ENCODE data around the gene SLIRP.
"Not testable (repeated sequence)": the region's sequence is repeated elsewhere in the genome, so short reads cannot be mapped to it uniquely, and the experiment has no call there.

SLIRP gene

DNA sequence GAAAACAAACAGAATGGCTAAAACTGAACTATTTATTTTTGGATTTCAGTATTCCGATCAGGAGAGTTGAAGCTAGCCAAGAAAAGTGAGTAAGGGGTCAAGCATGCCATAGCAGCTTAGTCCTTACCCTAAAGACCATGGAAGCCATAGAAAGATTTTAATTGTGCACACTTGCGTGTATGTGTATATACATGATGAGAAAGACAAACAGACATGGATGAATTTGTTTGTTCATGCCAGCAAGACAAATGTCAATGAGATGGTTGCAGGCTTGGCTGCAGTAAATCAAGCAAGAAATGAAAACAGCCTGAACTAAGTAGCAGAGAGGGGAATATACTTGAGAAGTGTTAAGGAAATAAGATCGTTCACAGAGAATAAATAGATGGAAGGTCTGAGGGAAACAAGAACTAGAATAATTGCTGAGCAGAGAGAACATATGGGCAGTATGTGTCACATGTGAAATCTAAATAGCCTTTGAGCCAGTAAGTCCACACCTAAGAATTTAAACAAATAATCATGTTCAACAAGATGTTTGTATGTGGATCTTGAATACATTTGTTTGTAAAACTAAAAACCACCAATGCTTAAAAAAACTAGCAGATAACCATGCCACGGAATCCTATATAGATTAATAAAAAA, 38.3 kb downstream of the SLIRP start:
- DNase-seq: no peak

DNA sequence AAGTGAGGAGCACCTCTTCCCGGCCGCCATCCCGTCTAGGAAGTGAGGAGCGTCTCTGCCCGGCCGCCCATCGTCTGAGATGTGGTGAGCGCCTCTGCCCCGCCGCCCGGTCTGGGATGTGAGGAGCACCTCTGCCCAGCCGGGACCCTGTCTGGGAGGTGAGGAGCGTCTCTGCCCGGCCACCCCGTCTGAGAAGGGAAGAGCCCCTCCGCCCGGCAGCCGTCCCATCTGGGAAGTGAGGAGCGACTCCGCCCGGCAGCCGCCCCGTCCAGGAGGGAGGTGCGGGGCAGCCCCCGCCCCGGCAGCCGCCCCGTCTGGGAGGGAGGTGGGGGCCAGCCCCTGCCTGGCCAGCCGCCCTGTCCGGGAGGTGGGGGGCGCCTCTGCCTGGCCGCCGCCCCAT, 39.5 kb downstream of the SLIRP start:
- DNase-seq: not testable (repeated sequence)

DNA sequence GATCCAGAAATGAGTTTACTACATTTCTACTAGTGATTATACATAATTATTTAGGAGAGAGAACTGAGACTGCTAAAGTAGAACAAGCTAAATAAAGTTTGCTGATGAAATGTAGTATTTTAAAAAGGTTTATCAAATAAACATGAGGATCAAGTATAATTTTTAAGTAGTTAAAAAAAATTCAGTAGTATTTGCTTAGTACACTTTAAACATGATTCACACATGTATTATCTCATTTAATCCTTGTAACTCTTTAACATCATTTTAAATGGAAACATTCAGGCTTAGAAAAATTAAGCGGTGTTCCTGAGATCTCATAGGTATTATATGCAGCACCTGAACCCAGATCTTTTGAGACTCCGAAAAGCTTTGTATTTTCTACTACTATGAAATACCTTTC, 44.4 kb downstream of the SLIRP start:
- no peak for DNase-seq

- DNase-seq: no peak
Observed at GRCh38 chr14:77752799-77753516, 45.1 kb downstream of the SLIRP start.

DNA sequence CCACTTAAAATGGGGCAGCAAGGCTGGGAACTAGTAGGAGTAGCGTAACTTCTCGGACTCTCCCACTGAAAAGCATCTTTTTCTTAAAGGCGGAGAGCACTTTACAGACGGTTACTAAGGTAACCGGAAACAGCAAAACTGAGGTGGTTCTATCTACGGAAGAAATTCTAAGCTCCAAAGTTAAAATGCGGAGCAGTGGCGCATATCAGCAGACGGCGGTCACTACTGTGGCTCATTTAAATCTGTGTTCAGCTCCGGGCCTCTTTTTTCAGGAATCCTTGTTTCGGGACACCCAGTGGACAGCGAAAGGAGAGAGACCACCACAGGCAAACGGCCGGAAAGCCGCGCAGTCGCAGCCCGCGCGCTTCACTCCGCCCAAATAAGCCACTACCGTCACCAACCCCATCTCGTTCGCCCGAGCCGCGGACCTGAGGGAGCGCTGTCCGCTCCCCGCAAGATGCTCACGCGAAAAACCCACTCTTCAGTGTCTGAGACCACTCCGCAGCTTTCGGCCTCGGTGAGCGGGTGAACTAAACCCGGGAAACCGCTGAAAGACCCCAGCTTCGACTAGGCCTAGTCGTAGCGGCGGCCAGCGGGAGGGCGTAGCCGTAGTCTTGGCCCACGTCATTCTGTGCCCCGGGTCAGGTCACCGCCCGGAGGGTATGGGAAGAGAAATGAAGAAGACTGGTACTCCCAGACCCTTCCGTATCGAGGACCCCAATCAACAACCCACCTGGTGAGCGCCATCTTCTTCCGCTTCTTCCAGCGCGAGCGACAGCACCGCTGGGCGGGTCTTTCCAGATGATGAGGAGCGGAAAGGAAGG, 52.7 kb downstream of the SLIRP start, which contains the start of gene SNW1:
TSS of gene SNW1 (minus strand) at position 776 of the 824 bp plus-strand sequence. CDS start at position 747, 29 bp downstream.
- DNase-seq: peak; percentile 51 to 90

DNA sequence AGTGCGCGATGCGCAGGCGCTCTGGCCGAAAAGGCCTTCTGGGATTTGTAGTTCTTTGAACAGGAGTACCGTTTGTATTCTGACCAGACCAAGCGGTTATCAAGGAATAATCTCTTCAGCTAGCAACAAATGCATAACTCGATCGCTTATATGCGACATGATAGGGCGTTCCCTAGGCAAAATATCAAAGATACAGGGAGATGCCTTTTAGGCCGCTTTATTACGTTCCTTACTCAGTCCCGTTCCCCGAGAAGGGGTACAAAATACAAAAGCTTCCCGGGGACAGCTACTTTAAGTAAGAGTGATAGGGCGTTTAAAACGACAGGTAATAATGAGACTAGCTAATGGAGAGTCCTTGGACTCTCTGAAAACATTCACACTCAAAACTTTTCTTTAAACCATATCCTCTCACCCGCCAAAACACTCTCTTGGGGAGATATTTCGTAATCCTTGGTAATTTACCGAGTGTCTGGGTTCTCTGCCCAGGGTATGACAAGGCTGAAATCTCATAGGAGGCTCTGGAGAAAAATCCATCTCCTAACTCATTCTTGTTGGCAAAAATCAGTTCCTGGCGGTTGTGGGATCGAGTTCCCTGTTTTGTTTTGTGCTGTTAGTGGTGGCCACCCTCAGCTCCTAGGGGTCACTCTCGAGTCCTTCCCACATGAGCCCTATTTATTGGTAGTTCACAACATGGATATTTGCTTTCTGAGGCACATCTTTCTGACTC, 53.5 kb downstream of the SLIRP start:
- peak; percentile 11 to 97 for DNase-seq

- DNase-seq: no peak
Observed at GRCh38 chr14:77763316-77763715, 55.4 kb downstream of the SLIRP start.

GRCh38 chr14:77763978-77764377, 56.1 kb downstream of the SLIRP start:
- no peak for DNase-seq
